KOPT-K1 (cell line): ENCODE measurements around the gene LRRC8D.

Source experiments
- H3K27ac ChIP-seq: fragments of 200-600 bp; sonication (generic); 2 replicates; pipeline ENCODE4 v1.5.1; 2016; ENCODE audit warnings: antibody characterized with exemption, mild to moderate bottlenecking, low read depth, low read length; ENCODE audit not compliant: poor library complexity, severe bottlenecking
- H3K36me3 ChIP-seq: fragments of 200-600 bp; sonication (generic); 2 replicates; pipeline ENCODE4 v1.5.1; 2017; ENCODE audit warnings: antibody characterized with exemption, mild to moderate bottlenecking, low read length, moderate library complexity; ENCODE audit not compliant: insufficient read depth
- H3K9me3 ChIP-seq: fragments of 200-600 bp; sonication (generic); 2 replicates; pipeline ENCODE4 v1.5.1; 2017; ENCODE audit warnings: antibody characterized with exemption, low read length, mild to moderate bottlenecking; ENCODE audit not compliant: insufficient read depth, poor library complexity, severe bottlenecking

The LRRC8D gene

GRCh38 chr1:89800022-89800655, 20.7 kb upstream of the LRRC8D start:
- Histone ChIP-seq H3K9me3 (no peaks in the 10 kb centered on the region), H3K36me3 (no peaks in the 10 kb centered on the region), H3K27ac (no peak overlapping the region)

GRCh38 chr1:89800718-89801117, 20.1 kb upstream of the LRRC8D start:
- no peaks in the 10 kb centered on the region for H3K9me3 ChIP-seq
- H3K36me3 ChIP-seq: no peaks in the 10 kb centered on the region
- no peak overlapping the region for H3K27ac ChIP-seq

GRCh38 chr1:89802051-89802450, 18.8 kb upstream of the LRRC8D start:
- Histone ChIP-seq H3K36me3 (no peaks in the 10 kb centered on the region), H3K27ac (no peak overlapping the region), H3K9me3 (no peaks in the 10 kb centered on the region)

GRCh38 chr1:89802841-89803240, 18.0 kb upstream of the LRRC8D start:
- Histone ChIP-seq H3K9me3 (no peaks in the 10 kb centered on the region), H3K27ac (no peak overlapping the region)

GRCh38 chr1:89804642-89805237, 16.1 kb upstream of the LRRC8D start:
- Histone ChIP-seq H3K36me3 (no peaks in the 10 kb centered on the region), H3K27ac (no peak overlapping the region), H3K9me3 (no peaks in the 10 kb centered on the region)

More at GRCh38 chr1:89802841-89803240, 18.0 kb upstream of the LRRC8D start:
- no peaks in the 10 kb centered on the region for H3K36me3 ChIP-seq

GRCh38 chr1:89806616-89807015, 14.2 kb upstream of the LRRC8D start:
- no peaks in the 10 kb centered on the region for H3K36me3 ChIP-seq
- no peaks in the 10 kb centered on the region for H3K9me3 ChIP-seq
- H3K27ac ChIP-seq: no peak overlapping the region

GRCh38 chr1:89807503-89807902, 13.3 kb upstream of the LRRC8D start:
- Histone ChIP-seq H3K36me3 (no peaks in the 10 kb centered on the region), H3K27ac (no peak overlapping the region), H3K9me3 (no peaks in the 10 kb centered on the region)

GRCh38 chr1:89807983-89808382, 12.8 kb upstream of the LRRC8D start:
- H3K27ac ChIP-seq: no peak overlapping the region

GRCh38 chr1:89808441-89809117, 12.3 kb upstream of the LRRC8D start:
- Histone ChIP-seq H3K36me3 (no peaks in the 10 kb centered on the region), H3K9me3 (no peaks in the 10 kb centered on the region), H3K27ac (no peak overlapping the region)

More at GRCh38 chr1:89807983-89808382, 12.8 kb upstream of the LRRC8D start:
- H3K9me3 ChIP-seq: no peaks in the 10 kb centered on the region
- H3K36me3 ChIP-seq: no peaks in the 10 kb centered on the region

GRCh38 chr1:89809556-89809955, 11.3 kb upstream of the LRRC8D start:
- Histone ChIP-seq H3K9me3 (no peaks in the 10 kb centered on the region), H3K27ac (no peak overlapping the region), H3K36me3 (no peaks in the 10 kb centered on the region)

- H3K36me3 ChIP-seq: no peaks in the 10 kb centered on the region
- H3K27ac ChIP-seq: no peak overlapping the region
- no peaks in the 10 kb centered on the region for H3K9me3 ChIP-seq
Measured at GRCh38 chr1:89810302-89810701, 10.5 kb upstream of the LRRC8D start.

- no peaks in the 10 kb centered on the region for H3K9me3 ChIP-seq
- no peaks in the 10 kb centered on the region for H3K36me3 ChIP-seq
- H3K27ac ChIP-seq: no peak overlapping the region
Measured at GRCh38 chr1:89810880-89811279, 10.0 kb upstream of the LRRC8D start.

- Histone ChIP-seq H3K36me3 (no peaks in the 10 kb centered on the region), H3K9me3 (no peaks in the 10 kb centered on the region), H3K27ac (no peak overlapping the region)
Measured at GRCh38 chr1:89812992-89813391, 7.8 kb upstream of the LRRC8D start.

- Histone ChIP-seq H3K36me3 (no peaks in the 10 kb centered on the region), H3K27ac (no peak overlapping the region), H3K9me3 (no peaks in the 10 kb centered on the region)
Measured at GRCh38 chr1:89815040-89815439, 5.8 kb upstream of the LRRC8D start.

GRCh38 chr1:89815611-89816010, 5.2 kb upstream of the LRRC8D start:
- H3K36me3 ChIP-seq: no peaks in the 10 kb centered on the region
- no peak overlapping the region for H3K27ac ChIP-seq
- no peaks in the 10 kb centered on the region for H3K9me3 ChIP-seq

GRCh38 chr1:89816366-89816765, 4.5 kb upstream of the LRRC8D start:
- H3K9me3 ChIP-seq: no peaks in the 10 kb centered on the region
- H3K27ac ChIP-seq: no peak overlapping the region
- H3K36me3 ChIP-seq: no peaks in the 10 kb centered on the region
